ENCODE data around the gene BARHL2. TPM values are rescaled to one million over a fixed set of nuclear protein-coding genes. Genes with fewer than 3 reads are reported as not detected.

BARHL2 gene
- total and polyA plus RNA-seq, 8 donors = not detected

DNA sequence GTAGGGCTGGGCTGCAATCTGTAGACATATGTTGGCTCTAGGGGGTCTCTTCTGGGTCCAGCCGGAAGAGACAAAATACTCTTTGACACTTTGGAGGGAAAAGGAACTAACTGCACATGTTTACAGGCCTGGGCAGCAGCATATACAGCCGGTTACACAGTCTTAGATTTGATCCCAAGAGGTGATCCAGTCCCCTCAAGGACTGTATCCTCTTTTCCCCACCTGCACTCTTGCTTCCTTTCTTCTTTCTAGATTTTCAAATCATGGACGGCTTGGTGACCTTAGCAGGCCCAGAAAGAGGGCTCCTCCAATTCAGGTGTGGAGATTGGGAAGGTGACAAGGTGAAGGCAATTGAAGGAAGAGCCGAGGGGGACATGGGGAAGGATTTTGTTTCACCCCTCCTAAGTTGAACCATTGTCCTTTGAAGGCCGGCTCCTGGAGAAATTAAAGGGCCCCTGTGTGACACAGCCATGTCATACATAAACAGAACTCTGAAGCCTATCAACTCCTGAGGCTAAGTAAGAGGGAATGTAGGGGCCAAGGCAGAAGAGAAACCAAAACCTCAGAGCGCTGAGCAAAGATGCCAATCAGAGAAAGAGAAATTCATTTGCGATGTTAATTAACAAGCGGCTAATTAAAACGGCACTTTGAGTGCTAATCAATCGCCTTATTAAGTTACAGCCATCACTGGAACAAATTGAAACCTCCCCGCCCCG lies 5.9 kb upstream of the BARHL2 start:
- WGBS, 2 donors = 34 to 36% methylated on average over 12 of the region's 12 CpGs
- peak overlapping the region in 1 of 4 donors; percentile 7 for H3K4me3 ChIP-seq
- H3K27me3 ChIP-seq = peaks cover 7 to 79% (median 29%) of the 10 kb centered on the region in 4 donors
- peaks cover 0 to 23% (median 0%) of the 10 kb centered on the region in 3 donors for H3K4me1 ChIP-seq
- no peak for DNase-seq
- no peak overlapping the region for H3K27ac ChIP-seq
- TF ChIP-seq CTCF (IDR thresholded peaks at IDR 0.05) = no peak
- intact Hi-C loops (cut with DNase I) = loop anchor here in 1 of 3 donors (10.0 kb wide), 1 partner anchor 442 kb away; no protein-coding TSS in a partner anchor
- no peaks in the 10 kb centered on the region for H3K9me3 ChIP-seq
- no peak for ATAC-seq
- no peak for FAIRE-seq
- H3K36me3 ChIP-seq = no peaks in the 10 kb centered on the region

- TF ChIP-seq CTCF (IDR thresholded peaks at IDR 0.05) = peak; percentile 52 to 71 (median 60)
- Histone ChIP-seq H3K9me3 (no peaks in the 10 kb centered on the region), H3K36me3 (no peaks in the 10 kb centered on the region), H3K27ac (no peak overlapping the region), H3K27me3 (peaks cover 14 to 81% (median 26%) of the 10 kb centered on the region in 4 donors), H3K4me1 (peaks cover 0 to 27% (median 0%) of the 10 kb centered on the region in 3 donors), H3K4me3 (no peak overlapping the region)
- 8 to 10% methylated on average over 15 of the region's 15 CpGs for WGBS, 2 donors
- intact Hi-C loops (cut with DNase I) = loop anchor here in 1 of 3 donors (10.0 kb wide), 1 partner anchor 443 kb away; no protein-coding TSS in a partner anchor
- peak in 2 of 6 donors; percentile 43 to 53 for DNase-seq
- FAIRE-seq = peak; percentile 56
- peak in 3 of 4 donors; percentile 62 to 67 (median 65) for ATAC-seq
These were observed 4.4 kb upstream of the BARHL2 start for GRCh38 chr1:90721210-90722194.

DNA sequence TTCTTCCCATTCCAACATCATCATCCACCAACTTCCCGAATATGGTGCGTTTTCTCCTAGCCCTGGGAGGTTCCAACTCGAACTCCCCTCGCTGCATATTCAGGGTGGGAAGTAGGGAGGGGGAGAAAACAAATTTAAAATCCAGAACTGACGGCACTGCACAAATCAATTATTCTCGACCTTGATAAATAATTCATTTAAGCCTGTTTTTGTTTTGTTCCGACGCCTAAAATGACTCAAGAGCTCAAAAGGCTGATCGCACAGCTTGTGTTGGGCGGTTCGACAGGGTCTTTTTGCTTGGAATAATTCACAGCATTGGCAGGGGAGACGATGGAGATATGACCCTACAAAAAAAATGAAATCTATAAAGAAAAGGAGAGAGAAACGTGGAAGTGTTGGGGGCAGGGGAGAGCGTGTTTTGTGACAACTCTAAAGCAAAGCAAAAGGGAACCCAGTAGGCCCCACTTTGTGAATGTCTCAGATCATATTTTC lies 3.1 kb upstream of the BARHL2 start:
- no peak for TF ChIP-seq CTCF (IDR thresholded peaks at IDR 0.05)
- Histone ChIP-seq H3K4me3 (no peak overlapping the region), H3K27ac (no peak overlapping the region), H3K4me1 (peaks cover 0 to 18% (median 0%) of the 10 kb centered on the region in 3 donors), H3K36me3 (no peaks in the 10 kb centered on the region), H3K9me3 (no peaks in the 10 kb centered on the region), H3K27me3 (peaks cover 14 to 84% (median 29%) of the 10 kb centered on the region in 4 donors)
- ATAC-seq = no peak
- intact Hi-C loops (cut with DNase I) = loop anchor here in 1 of 3 donors (10.0 kb wide), 1 partner anchor 445 kb away; no protein-coding TSS in a partner anchor
- 20 to 27% methylated on average over 14 of the region's 14 CpGs for WGBS, 2 donors
- DNase-seq = no peak
- no peak for FAIRE-seq

DNA sequence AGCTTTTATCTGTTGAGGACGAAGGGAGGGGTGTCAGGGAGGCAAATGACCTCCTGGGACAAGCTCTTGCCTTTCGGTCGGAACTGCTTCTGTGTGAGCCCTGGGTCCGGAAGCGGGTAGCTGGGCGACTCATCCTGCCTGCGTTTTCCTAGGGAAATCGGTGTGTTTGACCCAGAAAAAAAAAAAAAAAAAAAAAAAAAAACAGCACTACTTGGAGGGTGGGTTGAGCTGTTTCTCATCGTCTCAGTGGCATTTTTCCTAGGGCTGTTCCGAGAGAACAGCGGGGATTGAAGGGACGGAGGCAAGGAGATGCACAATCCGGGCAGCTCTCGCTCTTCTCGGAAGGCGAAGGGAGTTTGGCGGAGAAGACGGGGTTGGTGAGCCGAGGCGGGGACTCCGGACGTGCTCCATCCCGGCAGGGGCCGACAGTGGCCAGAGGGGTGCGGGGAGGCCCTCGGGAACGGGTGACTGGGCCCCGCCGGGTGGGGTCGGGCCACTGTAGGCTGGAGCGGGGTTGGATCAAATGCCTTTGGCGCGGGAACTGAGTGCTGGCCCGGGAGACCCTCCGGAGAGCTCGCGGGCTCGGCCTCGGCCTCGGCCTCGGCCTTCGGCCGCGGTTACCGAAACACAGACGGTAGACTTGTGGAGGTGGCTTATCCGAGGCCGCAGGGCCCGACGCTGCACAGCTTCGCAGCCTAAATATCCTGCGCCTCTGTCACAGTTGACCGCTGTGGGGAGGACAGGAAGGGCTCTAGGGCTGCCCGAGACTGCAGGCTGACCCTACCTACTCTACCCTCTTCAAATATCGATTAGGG lies 2.4 kb upstream of the BARHL2 start:
- H3K27ac ChIP-seq = no peak overlapping the region
- ATAC-seq = no peak
- no peak for FAIRE-seq
- intact Hi-C loops (cut with DNase I) = loop anchor here in 1 of 3 donors (10.0 kb wide), 1 partner anchor 445 kb away; no protein-coding TSS in a partner anchor
- peaks cover 0 to 11% (median 0%) of the 10 kb centered on the region in 3 donors for H3K4me1 ChIP-seq
- H3K4me3 ChIP-seq = no peak overlapping the region
- peaks cover 14 to 84% (median 28%) of the 10 kb centered on the region in 4 donors for H3K27me3 ChIP-seq
- no peak for TF ChIP-seq CTCF (IDR thresholded peaks at IDR 0.05)
- H3K36me3 ChIP-seq = no peaks in the 10 kb centered on the region
- no peak for DNase-seq
- H3K9me3 ChIP-seq = no peaks in the 10 kb centered on the region
- WGBS, 2 donors = 11 to 12% methylated on average over 51 to 55 of the region's 55 CpGs
